Measurements from ENCODE around the gene TREML4.

Gene TREML4

GRCh38 chr6:41275489-41275888 is 47.3 kb downstream of the TREML4 start:
- ChIA-PET POLR2A (no interaction called here), CTCF (interaction anchor here (1.8 to 5.1 kb wide), 2 partner anchors 32 to 43 kb away, joined by 4 to 31 read pairs; no protein-coding TSS in a partner anchor)
- DNase-seq (ENCODE audit: extremely low spot score), result no peak
- TF ChIP-seq CTCF (IDR thresholded peaks at IDR 0.05; ENCODE audit: control extremely low read depth, extremely low read depth, low read depth, missing control alignments), result no peak

GRCh38 chr6:41277605-41278004 is 49.5 kb downstream of the TREML4 start:
- ChIA-PET CTCF (interaction anchor here (0.7 to 5.1 kb wide), 15 partner anchors 9 to 97 kb away, joined by 3 to 31 read pairs (median 4); partner anchors contain the start of gene TREML4), POLR2A (no interaction called here)
- no peak for DNase-seq (ENCODE audit: extremely low spot score)
- no peak for TF ChIP-seq CTCF (IDR thresholded peaks at IDR 0.05; ENCODE audit: control extremely low read depth, extremely low read depth, low read depth, missing control alignments)

- ChIA-PET CTCF (interaction anchor here (0.6 to 5.1 kb wide), 26 partner anchors 9 to 153 kb away, joined by 3 to 31 read pairs (median 4); partner anchors contain the start of genes NCR2 and TREML4), POLR2A (no interaction called here)
- peak; percentile 54 for TF ChIP-seq CTCF (IDR thresholded peaks at IDR 0.05; ENCODE audit: control extremely low read depth, extremely low read depth, low read depth, missing control alignments)
- peak; percentile 55 for DNase-seq (ENCODE audit: extremely low spot score)
Measured at GRCh38 chr6:41278699-41279405, 50.7 kb downstream of the TREML4 start.

- no peak for TF ChIP-seq CTCF (IDR thresholded peaks at IDR 0.05; ENCODE audit: control extremely low read depth, extremely low read depth, low read depth, missing control alignments)
- ChIA-PET POLR2A (no interaction called here), CTCF (interaction anchor here (1.3 to 1.8 kb wide), 3 partner anchors 26 to 45 kb away, joined by 3 to 8 read pairs (median 3); no protein-coding TSS in a partner anchor)
- DNase-seq (ENCODE audit: extremely low spot score), result no peak
Measured at GRCh38 chr6:41280381-41281057, 52.4 kb downstream of the TREML4 start.

- POLR2A ChIA-PET, result interaction anchor here (0.5 kb wide), 1 partner anchor 51 kb away, joined by 4 read pairs; no protein-coding TSS in a partner anchor
- TF ChIP-seq CTCF (IDR thresholded peaks at IDR 0.05; ENCODE audit: control extremely low read depth, extremely low read depth, low read depth, missing control alignments), result no peak
- DNase-seq (ENCODE audit: extremely low spot score), result no peak
- CTCF ChIA-PET, result no interaction called here
Measured at GRCh38 chr6:41283600-41283999, 55.5 kb downstream of the TREML4 start.

- DNase-seq (ENCODE audit: extremely low spot score), result no peak
- POLR2A ChIA-PET, result no interaction called here
Measured at GRCh38 chr6:41284726-41285125, 56.6 kb downstream of the TREML4 start.

More at GRCh38 chr6:41284726-41285125, 56.6 kb downstream of the TREML4 start:
- CTCF ChIA-PET, result interaction anchor here (1.1 to 6.1 kb wide), 4 partner anchors 11 to 22 kb away, joined by 3 to 37 read pairs (median 4); no protein-coding TSS in a partner anchor
- TF ChIP-seq CTCF (IDR thresholded peaks at IDR 0.05; ENCODE audit: control extremely low read depth, extremely low read depth, low read depth, missing control alignments), result no peak

All from GM10248 (cell line).